Nephron progenitor cell (in vitro differentiated cells): ENCODE measurements around the gene SLC25A21.
A peak's percentile ranks its signal among the peaks of the same experiment; 100 is the strongest.

ENCODE experiments used
- DNase-seq: peaks from one replicate; pipeline ENCODE4 v3.0.0; 2021
- H3K27ac Mint-ChIP-seq: 2 replicates; pipeline ENCODE4 v1.8.0; 2021; ENCODE audit warnings: mild to moderate bottlenecking, moderate library complexity, mixed read lengths
- H3K27me3 Mint-ChIP-seq: 2 replicates; pipeline ENCODE4 v1.8.0; 2021; ENCODE audit warnings: mild to moderate bottlenecking, low read depth, mixed read lengths; ENCODE audit not compliant: poor library complexity
- H3K36me3 Mint-ChIP-seq: 2 replicates; pipeline ENCODE4 v1.8.0; 2021; ENCODE audit warnings: low read depth, mixed read lengths
- H3K4me1 Mint-ChIP-seq: 2 replicates; pipeline ENCODE4 v1.8.0; 2021; ENCODE audit warnings: mixed read lengths
- H3K4me3 Mint-ChIP-seq: 2 replicates; pipeline ENCODE4 v1.8.0; 2021; ENCODE audit warnings: mild to moderate bottlenecking, moderate library complexity, mixed read lengths
- H3K9me3 Mint-ChIP-seq: 2 replicates; pipeline ENCODE4 v1.8.0; 2021; ENCODE audit warnings: mild to moderate bottlenecking, moderate library complexity, mixed read lengths
- TF ChIP-seq, protein P1 (sequence below): fragments of 200-600 bp; sonication (generic); IDR thresholded peaks from 2 replicates; pipeline ENCODE4 v1.5.0; 2021; ENCODE audit warnings: antibody characterized with exemption

SLC25A21 gene

GRCh38 chr14:36847366-36847765 is 325.0 kb downstream of the SLC25A21 start:
- TF ChIP-seq, protein P1, sequence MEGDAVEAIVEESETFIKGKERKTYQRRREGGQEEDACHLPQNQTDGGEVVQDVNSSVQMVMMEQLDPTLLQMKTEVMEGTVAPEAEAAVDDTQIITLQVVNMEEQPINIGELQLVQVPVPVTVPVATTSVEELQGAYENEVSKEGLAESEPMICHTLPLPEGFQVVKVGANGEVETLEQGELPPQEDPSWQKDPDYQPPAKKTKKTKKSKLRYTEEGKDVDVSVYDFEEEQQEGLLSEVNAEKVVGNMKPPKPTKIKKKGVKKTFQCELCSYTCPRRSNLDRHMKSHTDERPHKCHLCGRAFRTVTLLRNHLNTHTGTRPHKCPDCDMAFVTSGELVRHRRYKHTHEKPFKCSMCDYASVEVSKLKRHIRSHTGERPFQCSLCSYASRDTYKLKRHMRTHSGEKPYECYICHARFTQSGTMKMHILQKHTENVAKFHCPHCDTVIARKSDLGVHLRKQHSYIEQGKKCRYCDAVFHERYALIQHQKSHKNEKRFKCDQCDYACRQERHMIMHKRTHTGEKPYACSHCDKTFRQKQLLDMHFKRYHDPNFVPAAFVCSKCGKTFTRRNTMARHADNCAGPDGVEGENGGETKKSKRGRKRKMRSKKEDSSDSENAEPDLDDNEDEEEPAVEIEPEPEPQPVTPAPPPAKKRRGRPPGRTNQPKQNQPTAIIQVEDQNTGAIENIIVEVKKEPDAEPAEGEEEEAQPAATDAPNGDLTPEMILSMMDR: no peak
- no peaks in the 10 kb centered on the region for H3K27me3 Mint-ChIP-seq
- no peaks in the 10 kb centered on the region for H3K9me3 Mint-ChIP-seq

GRCh38 chr14:36845356-36846012 is 326.9 kb downstream of the SLC25A21 start:
- H3K4me3 Mint-ChIP-seq: no peak overlapping the region
- TF ChIP-seq, protein P1: no peak
- peaks cover 23% of the 10 kb centered on the region for H3K4me1 Mint-ChIP-seq
- H3K27me3 Mint-ChIP-seq: no peaks in the 10 kb centered on the region
- no peak overlapping the region for H3K27ac Mint-ChIP-seq
- DNase-seq: no peak
- no peaks in the 10 kb centered on the region for H3K36me3 Mint-ChIP-seq
- H3K9me3 Mint-ChIP-seq: no peaks in the 10 kb centered on the region

More at GRCh38 chr14:36847366-36847765, 325.0 kb downstream of the SLC25A21 start:
- no peak for DNase-seq
- H3K4me3 Mint-ChIP-seq: peak overlapping the region; percentile 36
- peaks cover 23% of the 10 kb centered on the region for H3K4me1 Mint-ChIP-seq
- peak overlapping the region; percentile 73 for H3K27ac Mint-ChIP-seq
- H3K36me3 Mint-ChIP-seq: no peaks in the 10 kb centered on the region

DNA sequence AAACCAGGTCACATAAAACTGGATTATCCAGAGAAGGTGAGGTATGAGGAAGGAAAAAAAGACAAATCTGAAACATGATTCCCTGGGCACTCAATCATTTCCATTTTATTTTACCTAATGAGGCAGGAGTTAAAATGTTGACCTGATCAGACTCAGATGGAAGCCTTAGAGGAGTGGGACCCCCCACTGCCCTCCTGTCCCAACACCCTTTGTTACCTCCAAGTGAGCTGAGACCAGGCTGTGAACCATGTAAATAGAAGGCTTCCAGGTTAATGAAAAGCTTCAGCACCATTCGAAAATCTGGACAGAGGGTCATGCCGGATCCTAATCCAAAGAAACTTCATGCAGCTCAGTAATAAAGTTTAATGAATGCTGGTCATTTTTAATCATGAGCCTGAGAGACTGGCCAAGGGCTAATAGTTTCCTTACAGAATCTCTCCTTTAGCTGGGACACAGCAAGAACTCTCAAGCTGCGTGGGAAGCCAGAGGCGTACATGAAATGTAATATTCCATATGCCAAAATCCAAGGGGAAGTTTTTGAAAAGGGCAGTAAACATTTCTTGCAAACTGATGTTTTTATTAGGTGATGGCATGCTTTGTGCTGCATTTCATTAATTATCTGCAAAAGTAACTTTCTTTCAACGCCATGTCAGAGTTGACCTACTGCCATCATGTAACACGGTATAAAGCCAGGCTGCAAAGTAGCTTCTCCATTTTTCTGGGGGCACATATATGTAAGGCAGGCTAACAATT is 327.8 kb downstream of the SLC25A21 start:
- DNase-seq: no peak
- Mint-ChIP-seq H3K27me3 (no peaks in the 10 kb centered on the region), H3K4me1 (peaks cover 23% of the 10 kb centered on the region), H3K4me3 (no peak overlapping the region), H3K9me3 (no peaks in the 10 kb centered on the region), H3K27ac (peak overlapping the region; percentile 46), H3K36me3 (no peaks in the 10 kb centered on the region)
- TF ChIP-seq, protein P1: no peak

GRCh38 chr14:36843410-36843809 is 329.0 kb downstream of the SLC25A21 start:
- Mint-ChIP-seq H3K4me1 (peaks cover 22% of the 10 kb centered on the region), H3K36me3 (no peaks in the 10 kb centered on the region)
- TF ChIP-seq, protein P1: no peak

GRCh38 chr14:36835128-36835527 is 337.3 kb downstream of the SLC25A21 start:
- H3K9me3 Mint-ChIP-seq: no peaks in the 10 kb centered on the region
- no peak overlapping the region for H3K4me3 Mint-ChIP-seq
- no peak overlapping the region for H3K27ac Mint-ChIP-seq
- no peak for DNase-seq
- peaks cover 8% of the 10 kb centered on the region for H3K27me3 Mint-ChIP-seq
- H3K4me1 Mint-ChIP-seq: peaks cover 33% of the 10 kb centered on the region
- H3K36me3 Mint-ChIP-seq: no peaks in the 10 kb centered on the region
- TF ChIP-seq, protein P1: no peak

More at GRCh38 chr14:36843410-36843809, 329.0 kb downstream of the SLC25A21 start:
- Mint-ChIP-seq H3K4me3 (no peak overlapping the region), H3K27ac (no peak overlapping the region), H3K27me3 (no peaks in the 10 kb centered on the region), H3K9me3 (no peaks in the 10 kb centered on the region)
- DNase-seq: no peak
